ENCODE measurements around the gene EDN2.

- TF ChIP-seq POLR2A (IDR thresholded peaks at IDR 0.05) = no peak
- no peak for TF ChIP-seq CTCF (IDR thresholded peaks at IDR 0.05)
These were observed 48.8 kb downstream of the EDN2 start for GRCh38 chr1:41435570-41436178.
